GM23338 (cell line): ENCODE measurements around the gene PITPNC1. TPM values are rescaled to one million over a fixed set of nuclear protein-coding genes. Genes with fewer than 3 reads are reported as not detected.
A peak's percentile ranks its signal among the peaks of the same experiment; 100 is the strongest.

Experiments used
- ATAC-seq: fragments of 200-7000 bp; cut with Tn5 transposase; 3 replicates; pipeline ENCODE4 v1.9.1; 2020
- DNase-seq: peaks from one replicate; pipeline ENCODE4 v3.0.0-alpha.2; 2015; ENCODE audit warnings: low spot score
- H2AFZ ChIP-seq: fragments of 200-600 bp; sonication (generic); 2 replicates; pipeline ENCODE4 v1.8.0; 2016; ENCODE audit warnings: antibody characterized with exemption, mild to moderate bottlenecking, moderate library complexity
- H3F3A ChIP-seq: fragments of 200-600 bp; sonication (generic); replicated peaks from 2 replicates; pipeline ENCODE4 v1.8.0; 2017; ENCODE audit warnings: antibody characterized with exemption, mixed run types, low read depth
- H3K27ac ChIP-seq: fragments of 200-600 bp; sonication (generic); 2 replicates; pipeline ENCODE4 v1.6.1; 2016; ENCODE audit warnings: low read depth
- H3K27me3 ChIP-seq: fragments of 200-600 bp; sonication (generic); 2 replicates; pipeline ENCODE4 v1.8.0; 2016; ENCODE audit warnings: mild to moderate bottlenecking, mixed run types, moderate library complexity; ENCODE audit not compliant: insufficient read depth
- H3K36me3 ChIP-seq: fragments of 200-600 bp; sonication (generic); 2 replicates; pipeline ENCODE4 v1.8.0; 2016; ENCODE audit warnings: mild to moderate bottlenecking; ENCODE audit not compliant: insufficient read depth
- H3K4me1 ChIP-seq: fragments of 200-600 bp; sonication (generic); 2 replicates; pipeline ENCODE4 v1.8.0; 2016; ENCODE audit warnings: mild to moderate bottlenecking, moderate library complexity; ENCODE audit not compliant: insufficient read depth
- H3K4me2 ChIP-seq: fragments of 200-600 bp; sonication (generic); 2 replicates; pipeline ENCODE4 v1.7.1; 2017; ENCODE audit warnings: mixed run types
- H3K4me3 ChIP-seq: fragments of 200-600 bp; sonication (generic); 2 replicates; pipeline ENCODE4 v1.6.1; 2016; ENCODE audit warnings: mixed run types
- H3K79me2 ChIP-seq: fragments of 200-600 bp; sonication (generic); replicated peaks from 2 replicates; pipeline ENCODE4 v1.8.0; 2017; ENCODE audit warnings: mild to moderate bottlenecking; ENCODE audit not compliant: insufficient read depth
- H3K9me2 ChIP-seq: fragments of 200-600 bp; sonication (generic); 2 replicates; pipeline ENCODE4 v1.8.0; 2017; ENCODE audit not compliant: insufficient read depth
- H4K20me1 ChIP-seq: fragments of 200-600 bp; sonication (generic); replicated peaks from 2 replicates; pipeline ENCODE4 v1.8.0; 2017; ENCODE audit warnings: mild to moderate bottlenecking; ENCODE audit not compliant: insufficient read depth
- H3K27ac Mint-ChIP-seq: 2 replicates; pipeline ENCODE4 v1.8.0; 2020; ENCODE audit warnings: inconsistent platforms, mild to moderate bottlenecking, moderate library complexity, mixed read lengths
- H3K27me3 Mint-ChIP-seq: 3 replicates; pipeline ENCODE4 v1.8.0; 2022; ENCODE audit warnings: low read depth, mild to moderate bottlenecking, moderate library complexity, mixed read lengths, inconsistent platforms; ENCODE audit not compliant: insufficient read depth, poor library complexity
- H3K36me3 Mint-ChIP-seq: 3 replicates; pipeline ENCODE4 v1.8.0; 2021; ENCODE audit warnings: low read depth, mild to moderate bottlenecking, inconsistent platforms, moderate library complexity, mixed read lengths
- H3K4me1 Mint-ChIP-seq: 3 replicates; pipeline ENCODE4 v1.8.0; 2020; ENCODE audit warnings: mild to moderate bottlenecking, inconsistent platforms, mixed read lengths
- H3K4me3 Mint-ChIP-seq: 3 replicates; pipeline ENCODE4 v1.8.0; 2021; ENCODE audit warnings: moderate library complexity, mild to moderate bottlenecking, inconsistent platforms, mixed read lengths
- H3K9me3 Mint-ChIP-seq: 3 replicates; pipeline ENCODE4 v1.8.0; 2020; ENCODE audit warnings: moderate library complexity, mild to moderate bottlenecking, inconsistent platforms, mixed read lengths
- JUNB ChIP-seq: IDR thresholded peaks from one replicate; pipeline ENCODE4 v1.6.1; 2016; ENCODE audit warnings: antibody characterized with exemption; ENCODE audit not compliant: unreplicated experiment
- NANOG ChIP-seq: IDR thresholded peaks from 2 replicates; pipeline ENCODE4 v1.6.1; 2016; ENCODE audit warnings: antibody characterized with exemption, borderline replicate concordance
- POLR2AphosphoS5 ChIP-seq: IDR thresholded peaks from 2 replicates; pipeline ENCODE4 v1.6.1; 2016; ENCODE audit warnings: antibody characterized with exemption, low read depth
- STAT1 ChIP-seq: IDR thresholded peaks from one replicate; pipeline ENCODE4 v1.6.1; 2016; ENCODE audit warnings: antibody characterized with exemption; ENCODE audit not compliant: unreplicated experiment
- ZNF114 ChIP-seq: fragments of 250-450 bp; sonication (Bioruptor Pico); IDR thresholded peaks from 2 replicates; pipeline ENCODE4 v1.5.0; 2020; ENCODE audit warnings: mild to moderate bottlenecking, moderate library complexity
- ZNF331 ChIP-seq: fragments of 250-450 bp; sonication (Bioruptor Pico); IDR thresholded peaks from 2 replicates; pipeline ENCODE4 v1.5.0; 2020; ENCODE audit warnings: low read depth, mild to moderate bottlenecking, moderate library complexity
- polyA plus RNA-seq: library from polyadenylated mRNA; unstranded; fragments of >200 nt; fragmentation: Nextera tagmentation; extraction: Ambion mirVana; gene quantifications from 2 replicates; pipeline ENCODE4 v1.2.1, GENCODE V29; 2016
- total RNA-seq: library from RNA; depleted of rRNA; stranded (reverse); fragments of >200 nt; shearing (Covaris generic); gene quantifications from 2 replicates; pipeline ENCODE4 v1.2.3, GENCODE V29; 2014
- TF ChIP-seq, protein P1 (sequence below): fragments of 250-450 bp; sonication (Bioruptor Pico); IDR thresholded peaks from 2 replicates; pipeline ENCODE4 v1.5.0; 2020; ENCODE audit warnings: mild to moderate bottlenecking, moderate library complexity
- TF ChIP-seq, protein P2 (sequence below): IDR thresholded peaks from one replicate; pipeline ENCODE4 v1.6.1; 2018; ENCODE audit warnings: antibody characterized with exemption; ENCODE audit not compliant: unreplicated experiment

Gene PITPNC1
- total and polyA plus RNA-seq, 2 experiments from 2014 or later, result 23.0 to 32.6 TPM

GRCh38 chr17:67431249-67432015, 54.4 kb downstream of the PITPNC1 start (continued):
- TF ChIP-seq, protein P1, sequence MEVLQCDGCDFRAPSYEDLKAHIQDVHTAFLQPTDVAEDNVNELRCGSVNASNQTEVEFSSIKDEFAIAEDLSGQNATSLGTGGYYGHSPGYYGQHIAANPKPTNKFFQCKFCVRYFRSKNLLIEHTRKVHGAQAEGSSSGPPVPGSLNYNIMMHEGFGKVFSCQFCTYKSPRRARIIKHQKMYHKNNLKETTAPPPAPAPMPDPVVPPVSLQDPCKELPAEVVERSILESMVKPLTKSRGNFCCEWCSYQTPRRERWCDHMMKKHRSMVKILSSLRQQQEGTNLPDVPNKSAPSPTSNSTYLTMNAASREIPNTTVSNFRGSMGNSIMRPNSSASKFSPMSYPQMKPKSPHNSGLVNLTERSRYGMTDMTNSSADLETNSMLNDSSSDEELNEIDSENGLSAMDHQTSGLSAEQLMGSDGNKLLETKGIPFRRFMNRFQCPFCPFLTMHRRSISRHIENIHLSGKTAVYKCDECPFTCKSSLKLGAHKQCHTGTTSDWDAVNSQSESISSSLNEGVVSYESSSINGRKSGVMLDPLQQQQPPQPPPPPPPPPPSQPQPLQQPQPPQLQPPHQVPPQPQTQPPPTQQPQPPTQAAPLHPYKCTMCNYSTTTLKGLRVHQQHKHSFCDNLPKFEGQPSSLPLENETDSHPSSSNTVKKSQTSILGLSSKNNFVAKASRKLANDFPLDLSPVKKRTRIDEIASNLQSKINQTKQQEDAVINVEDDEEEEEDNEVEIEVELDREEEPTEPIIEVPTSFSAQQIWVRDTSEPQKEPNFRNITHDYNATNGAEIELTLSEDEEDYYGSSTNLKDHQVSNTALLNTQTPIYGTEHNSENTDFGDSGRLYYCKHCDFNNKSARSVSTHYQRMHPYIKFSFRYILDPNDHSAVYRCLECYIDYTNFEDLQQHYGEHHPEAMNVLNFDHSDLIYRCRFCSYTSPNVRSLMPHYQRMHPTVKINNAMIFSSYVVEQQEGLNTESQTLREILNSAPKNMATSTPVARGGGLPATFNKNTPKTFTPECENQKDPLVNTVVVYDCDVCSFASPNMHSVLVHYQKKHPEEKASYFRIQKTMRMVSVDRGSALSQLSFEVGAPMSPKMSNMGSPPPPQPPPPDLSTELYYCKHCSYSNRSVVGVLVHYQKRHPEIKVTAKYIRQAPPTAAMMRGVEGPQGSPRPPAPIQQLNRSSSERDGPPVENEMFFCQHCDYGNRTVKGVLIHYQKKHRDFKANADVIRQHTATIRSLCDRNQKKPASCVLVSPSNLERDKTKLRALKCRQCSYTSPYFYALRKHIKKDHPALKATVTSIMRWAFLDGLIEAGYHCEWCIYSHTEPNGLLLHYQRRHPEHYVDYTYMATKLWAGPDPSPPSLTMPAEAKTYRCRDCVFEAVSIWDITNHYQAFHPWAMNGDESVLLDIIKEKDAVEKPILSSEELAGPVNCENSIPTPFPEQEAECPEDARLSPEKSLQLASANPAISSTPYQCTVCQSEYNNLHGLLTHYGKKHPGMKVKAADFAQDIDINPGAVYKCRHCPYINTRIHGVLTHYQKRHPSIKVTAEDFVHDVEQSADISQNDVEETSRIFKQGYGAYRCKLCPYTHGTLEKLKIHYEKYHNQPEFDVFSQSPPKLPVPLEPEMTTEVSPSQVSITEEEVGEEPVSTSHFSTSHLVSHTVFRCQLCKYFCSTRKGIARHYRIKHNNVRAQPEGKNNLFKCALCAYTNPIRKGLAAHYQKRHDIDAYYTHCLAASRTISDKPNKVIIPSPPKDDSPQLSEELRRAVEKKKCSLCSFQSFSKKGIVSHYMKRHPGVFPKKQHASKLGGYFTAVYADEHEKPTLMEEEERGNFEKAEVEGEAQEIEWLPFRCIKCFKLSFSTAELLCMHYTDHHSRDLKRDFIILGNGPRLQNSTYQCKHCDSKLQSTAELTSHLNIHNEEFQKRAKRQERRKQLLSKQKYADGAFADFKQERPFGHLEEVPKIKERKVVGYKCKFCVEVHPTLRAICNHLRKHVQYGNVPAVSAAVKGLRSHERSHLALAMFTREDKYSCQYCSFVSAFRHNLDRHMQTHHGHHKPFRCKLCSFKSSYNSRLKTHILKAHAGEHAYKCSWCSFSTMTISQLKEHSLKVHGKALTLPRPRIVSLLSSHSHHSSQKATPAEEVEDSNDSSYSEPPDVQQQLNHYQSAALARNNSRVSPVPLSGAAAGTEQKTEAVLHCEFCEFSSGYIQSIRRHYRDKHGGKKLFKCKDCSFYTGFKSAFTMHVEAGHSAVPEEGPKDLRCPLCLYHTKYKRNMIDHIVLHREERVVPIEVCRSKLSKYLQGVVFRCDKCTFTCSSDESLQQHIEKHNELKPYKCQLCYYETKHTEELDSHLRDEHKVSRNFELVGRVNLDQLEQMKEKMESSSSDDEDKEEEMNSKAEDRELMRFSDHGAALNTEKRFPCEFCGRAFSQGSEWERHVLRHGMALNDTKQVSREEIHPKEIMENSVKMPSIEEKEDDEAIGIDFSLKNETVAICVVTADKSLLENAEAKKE (CRISPR knock-in tag), result no peak
- TF ChIP-seq NANOG (no peak), POLR2AphosphoS5 (no peak)

GRCh38 chr17:67433248-67433924, 56.3 kb downstream of the PITPNC1 start:
- H3K36me3 ChIP-seq, result no peaks in the 10 kb centered on the region
- H3F3A ChIP-seq, result 0 out of 2 replicates have a peak, but pooled peaks cover 2% of the 10 kb centered on the region
- H3K9me3 Mint-ChIP-seq, result no peaks in the 10 kb centered on the region; the same call in 2 of the 3 replicates
- H2AFZ ChIP-seq, result no peak overlapping the region
- H3K4me3 ChIP-seq, result no peak overlapping the region
- H3K79me2 ChIP-seq, result peaks cover 88% of the 10 kb centered on the region
- H3K27me3 ChIP-seq, result no peaks in the 10 kb centered on the region
- peak; percentile 44 for ATAC-seq
- no peak overlapping the region for H3K4me2 ChIP-seq
- H4K20me1 ChIP-seq, result 0 out of 2 replicates have a peak, but pooled peaks cover 10% of the 10 kb centered on the region
- no peak overlapping the region; the same call in 1 of the 2 replicates for H3K27ac Mint-ChIP-seq
- peaks cover 10% of the 10 kb centered on the region for H3K27me3 Mint-ChIP-seq
- DNase-seq, result peak; percentile 18
- no peaks in the 10 kb centered on the region; the same call in 2 of the 3 replicates for H3K36me3 Mint-ChIP-seq
- peaks cover 7% of the 10 kb centered on the region for H3K4me1 Mint-ChIP-seq
- H3K4me1 ChIP-seq, result peaks cover 8% of the 10 kb centered on the region
- H3K27ac ChIP-seq, result 0 out of 2 replicates have a peak overlapping the region, but pooled peaks have one; percentile 50
- H3K4me3 Mint-ChIP-seq, result no peak overlapping the region
- H3K9me2 ChIP-seq, result no peaks in the 10 kb centered on the region
- TF ChIP-seq, protein P2, sequence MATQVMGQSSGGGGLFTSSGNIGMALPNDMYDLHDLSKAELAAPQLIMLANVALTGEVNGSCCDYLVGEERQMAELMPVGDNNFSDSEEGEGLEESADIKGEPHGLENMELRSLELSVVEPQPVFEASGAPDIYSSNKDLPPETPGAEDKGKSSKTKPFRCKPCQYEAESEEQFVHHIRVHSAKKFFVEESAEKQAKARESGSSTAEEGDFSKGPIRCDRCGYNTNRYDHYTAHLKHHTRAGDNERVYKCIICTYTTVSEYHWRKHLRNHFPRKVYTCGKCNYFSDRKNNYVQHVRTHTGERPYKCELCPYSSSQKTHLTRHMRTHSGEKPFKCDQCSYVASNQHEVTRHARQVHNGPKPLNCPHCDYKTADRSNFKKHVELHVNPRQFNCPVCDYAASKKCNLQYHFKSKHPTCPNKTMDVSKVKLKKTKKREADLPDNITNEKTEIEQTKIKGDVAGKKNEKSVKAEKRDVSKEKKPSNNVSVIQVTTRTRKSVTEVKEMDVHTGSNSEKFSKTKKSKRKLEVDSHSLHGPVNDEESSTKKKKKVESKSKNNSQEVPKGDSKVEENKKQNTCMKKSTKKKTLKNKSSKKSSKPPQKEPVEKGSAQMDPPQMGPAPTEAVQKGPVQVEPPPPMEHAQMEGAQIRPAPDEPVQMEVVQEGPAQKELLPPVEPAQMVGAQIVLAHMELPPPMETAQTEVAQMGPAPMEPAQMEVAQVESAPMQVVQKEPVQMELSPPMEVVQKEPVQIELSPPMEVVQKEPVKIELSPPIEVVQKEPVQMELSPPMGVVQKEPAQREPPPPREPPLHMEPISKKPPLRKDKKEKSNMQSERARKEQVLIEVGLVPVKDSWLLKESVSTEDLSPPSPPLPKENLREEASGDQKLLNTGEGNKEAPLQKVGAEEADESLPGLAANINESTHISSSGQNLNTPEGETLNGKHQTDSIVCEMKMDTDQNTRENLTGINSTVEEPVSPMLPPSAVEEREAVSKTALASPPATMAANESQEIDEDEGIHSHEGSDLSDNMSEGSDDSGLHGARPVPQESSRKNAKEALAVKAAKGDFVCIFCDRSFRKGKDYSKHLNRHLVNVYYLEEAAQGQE, result no peak
- no peak for TF ChIP-seq STAT1
- TF ChIP-seq ZNF114 (CRISPR knock-in tag), result no peak
- no peak for TF ChIP-seq JUNB
- no peak for TF ChIP-seq ZNF331 (CRISPR knock-in tag)
